ENCODE data around the gene KIR2DL1. TPM values are rescaled to one million over a fixed set of nuclear protein-coding genes. Genes with fewer than 3 reads are reported as not detected.
"Not testable (repeated sequence)": the region's sequence is repeated elsewhere in the genome, so short reads cannot be mapped to it uniquely, and the experiment has no call there.

Gene KIR2DL1
- total RNA-seq, 1 donor from 2014 or later = not detected

DNA sequence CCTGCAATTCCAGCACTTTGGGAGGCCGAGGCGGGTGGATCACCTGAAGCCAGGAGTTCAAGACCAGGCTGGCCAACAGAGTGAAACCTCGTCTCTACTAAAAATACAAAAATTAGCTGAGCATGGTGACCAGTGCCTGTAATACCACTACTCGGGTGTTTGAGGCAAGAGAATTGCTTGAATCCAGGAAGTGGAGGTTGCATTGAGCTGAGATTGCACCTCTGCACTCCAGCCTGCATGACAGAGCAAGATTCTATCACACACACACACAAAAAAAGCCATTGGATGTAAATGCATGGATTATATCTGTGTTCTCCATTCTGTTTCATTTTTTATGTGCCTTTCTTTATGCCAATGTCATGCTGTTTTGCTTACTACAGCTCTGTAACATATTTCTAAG, 54.8 kb downstream of the KIR2DL1 start:
- H3K4me1 Mint-ChIP-seq; intact Hi-C loops (cut with micrococcal nuclease); H3K4me3 Mint-ChIP-seq; H3K27me3 Mint-ChIP-seq; DNase-seq; H3K27ac Mint-ChIP-seq; H3K9me3 Mint-ChIP-seq; H3K36me3 Mint-ChIP-seq (ENCODE audit: low read depth): not testable (repeated sequence)

DNA sequence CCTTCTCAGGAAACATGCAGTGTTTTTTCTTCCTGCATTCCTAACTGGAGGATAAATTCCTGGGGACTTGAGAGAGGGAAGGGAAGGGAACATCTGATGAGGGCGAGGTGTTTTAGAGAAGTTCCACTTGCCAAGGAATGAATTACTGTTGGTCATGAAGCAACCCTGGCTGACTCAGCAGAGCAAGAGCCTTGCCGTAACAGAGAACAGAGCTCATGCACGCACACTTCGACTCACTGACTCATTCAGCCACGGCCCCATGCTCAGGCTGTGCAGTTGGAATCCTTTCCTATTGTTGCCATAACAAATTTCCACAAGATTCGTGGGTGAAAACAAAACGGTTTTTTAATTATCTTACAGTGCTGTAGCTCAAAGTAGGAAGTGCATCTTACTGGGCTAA, 55.7 kb downstream of the KIR2DL1 start:
- H3K27me3 Mint-ChIP-seq; H3K4me1 Mint-ChIP-seq; H3K9me3 Mint-ChIP-seq; H3K4me3 Mint-ChIP-seq; H3K27ac Mint-ChIP-seq; H3K36me3 Mint-ChIP-seq (ENCODE audit: low read depth); DNase-seq; intact Hi-C loops (cut with micrococcal nuclease): not testable (repeated sequence)

DNA sequence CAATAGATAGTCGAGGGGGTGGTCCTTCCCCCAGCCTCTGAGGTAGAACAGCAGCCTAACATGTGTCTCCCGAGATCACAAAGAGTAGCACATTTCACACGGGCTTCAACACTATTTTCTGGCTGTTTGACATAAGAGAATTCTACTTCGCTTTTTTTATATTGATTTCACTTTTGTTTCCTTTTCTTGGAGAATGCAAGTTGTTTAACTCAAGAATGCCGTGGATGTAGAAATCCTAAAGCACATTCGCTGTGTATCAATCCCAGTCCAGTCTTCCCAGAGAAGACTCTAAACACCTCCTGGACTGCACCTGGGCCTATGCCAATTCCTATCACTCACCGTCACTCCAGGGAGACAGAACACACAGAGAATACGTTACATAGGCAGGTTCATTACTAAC, 58.5 kb downstream of the KIR2DL1 start:
- H3K4me3 Mint-ChIP-seq; H3K36me3 Mint-ChIP-seq (ENCODE audit: low read depth); H3K4me1 Mint-ChIP-seq; intact Hi-C loops (cut with micrococcal nuclease); H3K27me3 Mint-ChIP-seq; H3K27ac Mint-ChIP-seq; DNase-seq; H3K9me3 Mint-ChIP-seq: not testable (repeated sequence)

DNA sequence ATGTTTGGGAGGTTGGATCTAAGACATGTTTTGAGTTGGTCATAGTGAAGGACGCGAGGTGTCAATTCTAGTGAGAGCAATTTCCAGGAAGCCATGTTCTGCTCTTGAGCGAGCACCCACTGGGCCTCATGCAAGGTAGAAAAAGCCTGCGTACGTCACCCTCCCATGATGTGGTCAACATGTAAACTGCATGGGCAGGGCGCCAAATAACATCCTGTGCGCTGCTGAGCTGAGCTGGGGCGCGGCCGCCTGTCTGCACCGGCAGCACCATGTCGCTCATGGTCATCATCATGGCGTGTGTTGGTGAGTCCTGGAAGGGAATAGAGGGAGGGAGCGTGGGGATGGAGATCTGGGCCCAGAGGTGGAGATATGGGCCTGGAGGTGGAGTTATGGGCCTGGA, 62.9 kb downstream of the KIR2DL1 start, which contains the start of gene KIR2DS4:
KIR2DS4 (plus strand) TSS at position 181 of the 400 bp plus-strand sequence.
- H3K4me1 Mint-ChIP-seq; H3K9me3 Mint-ChIP-seq; H3K27ac Mint-ChIP-seq; H3K4me3 Mint-ChIP-seq; H3K36me3 Mint-ChIP-seq (ENCODE audit: low read depth); H3K27me3 Mint-ChIP-seq; DNase-seq; intact Hi-C loops (cut with micrococcal nuclease): not testable (repeated sequence)

Other genes with a start within 250 kb of the KIR2DL1 start
- gene LILRA2, start 196.0 kb upstream of the KIR2DL1 start, total RNA-seq = not detected in 2 replicates
- not detected in 2 replicates for gene LILRA1, start 176.2 kb upstream of the KIR2DL1 start, total RNA-seq
- gene LILRB1, start 139.3 kb upstream of the KIR2DL1 start, total RNA-seq = 0.33 TPM in 1 of 2 replicates, not detected in the other
- gene LILRB4, start 106.8 kb upstream of the KIR2DL1 start, total RNA-seq = not detected in 2 replicates
- gene KIR3DL3, start 45.4 kb upstream of the KIR2DL1 start, total RNA-seq = not detected in 2 replicates
- 0.12 TPM in 1 of 2 replicates, not detected in the other for gene KIR2DL3, start 31.3 kb upstream of the KIR2DL1 start, total RNA-seq
- gene KIR2DL4, start 33.8 kb downstream of the KIR2DL1 start, total RNA-seq = not detected in 2 replicates
- not detected in 2 replicates for gene KIR3DL1, start 46.7 kb downstream of the KIR2DL1 start, total RNA-seq
- gene KIR2DS4, start 62.9 kb downstream of the KIR2DL1 start, total RNA-seq = not detected in 2 replicates
- gene KIR3DL2, start 80.7 kb downstream of the KIR2DL1 start, total RNA-seq = 0.47 and 0.52 TPM in 2 replicates
- not detected in 2 replicates for gene FCAR, start 104.4 kb downstream of the KIR2DL1 start, total RNA-seq
- not detected in 2 replicates for gene NCR1, start 136.4 kb downstream of the KIR2DL1 start, total RNA-seq
- gene NLRP7, start 177.7 kb downstream of the KIR2DL1 start, total RNA-seq = not detected in 2 replicates
- gene NLRP2, start 196.6 kb downstream of the KIR2DL1 start, total RNA-seq = 14.2 and 17.9 TPM in 2 replicates